OCI-LY3 (cell line): ENCODE measurements around the gene TMEM255B.

Experiments
- H2AFZ ChIP-seq: fragments of 200-600, 300-600 bp; shearing (Covaris generic); 2 replicates; pipeline ENCODE4 v1.6.0; 2014; ENCODE audit warnings: antibody characterized with exemption, low read depth, low read length
- H3K27ac ChIP-seq: fragments of 200-600, 300-600 bp; sonication (generic); 2 replicates; pipeline ENCODE4 v1.5.1; 2014; ENCODE audit warnings: mild to moderate bottlenecking, low read length, moderate library complexity, mixed read lengths
- H3K27me3 ChIP-seq: fragments of 200-600, 300-600 bp; sonication (generic); 2 replicates; pipeline ENCODE4 v1.6.1; 2014; ENCODE audit warnings: low read depth, low read length, mixed read lengths
- H3K36me3 ChIP-seq: fragments of 200-600, 300-600 bp; sonication (generic); replicated peaks from 2 replicates; pipeline ENCODE3; 2014; ENCODE audit warnings: low read depth, low read length, mixed read lengths
- H3K4me1 ChIP-seq: fragments of 300-600, 200-600 bp; sonication (generic); 2 replicates; pipeline ENCODE4 v1.6.1; 2014; ENCODE audit warnings: low read length, mixed read lengths
- H3K4me2 ChIP-seq: fragments of 200-600, 300-600 bp; sonication (generic); 2 replicates; pipeline ENCODE4 v1.6.1; 2014; ENCODE audit warnings: low read length, mixed read lengths
- H3K4me3 ChIP-seq: fragments of 300-600, 200-600 bp; sonication (generic); 2 replicates; pipeline ENCODE4 v1.5.1; 2014; ENCODE audit warnings: antibody characterized with exemption, mild to moderate bottlenecking, low read length, moderate library complexity
- H3K79me2 ChIP-seq: fragments of 300-600, 200-600 bp; shearing (Covaris generic); 2 replicates; pipeline ENCODE4 v1.6.1; 2014; ENCODE audit warnings: mild to moderate bottlenecking, low read length, mixed read lengths
- H3K9ac ChIP-seq: fragments of 300-600, 200-600 bp; shearing (Covaris generic); 2 replicates; pipeline ENCODE4 v1.6.0; 2014; ENCODE audit warnings: mild to moderate bottlenecking, low read length, moderate library complexity
- H3K9me3 ChIP-seq: fragments of 200-600, 300-600 bp; shearing (Covaris generic); 2 replicates; pipeline ENCODE4 v1.6.1; 2014; ENCODE audit warnings: low read length, mixed read lengths; ENCODE audit not compliant: insufficient read depth
- H4K20me1 ChIP-seq: fragments of 200-600, 300-600 bp; sonication (generic); 2 replicates; pipeline ENCODE4 v1.6.1; 2016; ENCODE audit warnings: low read length, mixed read lengths; ENCODE audit not compliant: insufficient read depth
- CTCF ChIP-seq: fragments of 200-600, 300-600 bp; sonication (generic); IDR thresholded peaks from 2 replicates; pipeline ENCODE4 v1.5.1; 2014; ENCODE audit warnings: antibody characterized with exemption, low read length, low read depth
- EZH2phosphoT487 ChIP-seq: fragments of 200-600 bp; shearing (Covaris generic); IDR thresholded peaks from 2 replicates; pipeline ENCODE4 v1.6.1; 2018; ENCODE audit warnings: antibody characterized with exemption, mixed run types, low read depth

Gene TMEM255B

GRCh38 chr13:113855012-113855921 is 96.2 kb downstream of the TMEM255B start:
- Histone ChIP-seq H3K4me3 (no peak overlapping the region), H3K9me3 (no peaks in the 10 kb centered on the region; the same call in 1 of the 2 replicates), H3K4me2 (no peak overlapping the region), H3K79me2 (no peaks in the 10 kb centered on the region), H3K36me3 (no peaks in the 10 kb centered on the region), H3K9ac (no peak overlapping the region), H4K20me1 (no peaks in the 10 kb centered on the region), H3K27me3 (peaks cover 5% of the 10 kb centered on the region; the same call in 1 of the 2 replicates), H2AFZ (no peak overlapping the region), H3K4me1 (no peaks in the 10 kb centered on the region), H3K27ac (no peak overlapping the region)
- no peak for TF ChIP-seq EZH2phosphoT487
- no peak for TF ChIP-seq CTCF

DNA sequence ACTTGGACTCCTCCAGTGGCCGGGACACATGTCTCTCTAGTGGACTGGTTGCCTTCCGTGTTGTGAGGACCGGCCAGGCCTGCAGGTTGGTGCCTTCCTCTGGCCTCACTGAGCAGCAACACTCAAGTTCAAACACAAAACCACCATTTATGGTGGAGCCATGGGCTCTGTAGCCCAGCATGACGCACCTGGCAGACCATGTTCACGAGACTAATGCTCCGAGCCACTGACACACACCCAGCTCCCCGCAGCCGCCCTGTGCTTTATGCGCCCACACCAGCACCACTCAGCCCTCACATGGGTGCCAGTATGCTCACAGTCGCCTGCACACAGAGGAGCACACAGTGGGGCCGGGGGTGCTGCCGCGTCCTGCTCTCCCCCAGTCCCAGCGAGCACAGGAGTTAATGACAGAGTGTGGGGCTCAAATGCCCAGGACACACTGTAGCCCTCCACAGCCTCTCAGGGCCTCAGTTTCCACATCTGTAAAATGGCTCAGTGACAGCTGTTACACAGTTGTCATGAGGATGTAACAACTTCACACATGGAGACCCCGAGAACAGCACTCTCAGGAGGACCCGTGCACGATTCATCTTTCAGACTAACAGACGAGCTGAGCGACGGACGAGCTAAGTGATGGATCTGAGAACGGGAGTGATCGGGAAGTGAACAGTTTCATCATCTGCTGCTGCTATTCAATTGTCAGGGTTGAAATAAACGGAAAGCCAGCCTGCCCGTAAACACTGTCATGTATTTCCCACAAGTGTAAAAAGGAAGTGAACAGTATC is 97.1 kb downstream of the TMEM255B start:
- Histone ChIP-seq H3K4me3 (no peak overlapping the region), H3K36me3 (no peaks in the 10 kb centered on the region), H3K27ac (no peak overlapping the region), H3K4me2 (no peak overlapping the region), H3K79me2 (no peaks in the 10 kb centered on the region), H3K9me3 (no peaks in the 10 kb centered on the region; the same call in 1 of the 2 replicates), H2AFZ (no peak overlapping the region), H3K27me3 (peaks cover 5% of the 10 kb centered on the region; the same call in 1 of the 2 replicates), H3K4me1 (no peaks in the 10 kb centered on the region), H3K9ac (no peak overlapping the region), H4K20me1 (no peaks in the 10 kb centered on the region)
- no peak for TF ChIP-seq EZH2phosphoT487
- no peak for TF ChIP-seq CTCF

DNA sequence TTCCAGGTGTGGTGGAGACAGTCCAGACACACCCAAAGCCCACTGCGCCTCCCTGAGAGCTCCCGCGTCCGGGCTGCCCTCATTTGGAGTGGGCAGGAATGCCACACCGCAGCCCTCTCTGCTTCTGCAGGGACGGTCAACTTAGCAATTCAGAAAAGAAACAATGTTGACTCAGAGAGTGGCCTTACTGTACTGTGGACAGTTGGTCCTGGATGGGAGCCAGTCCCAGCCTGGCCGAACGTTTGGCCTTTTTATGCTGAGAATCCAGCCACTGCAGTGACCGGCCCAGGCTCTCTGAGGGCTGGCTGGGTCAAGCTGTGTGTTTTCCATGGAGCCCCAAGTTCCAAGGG is 97.7 kb downstream of the TMEM255B start:
- Histone ChIP-seq H3K27me3 (peaks cover 5% of the 10 kb centered on the region; the same call in 1 of the 2 replicates), H3K4me1 (no peaks in the 10 kb centered on the region), H2AFZ (no peak overlapping the region), H3K4me3 (no peak overlapping the region), H3K9ac (no peak overlapping the region), H4K20me1 (no peaks in the 10 kb centered on the region), H3K27ac (no peak overlapping the region), H3K79me2 (no peaks in the 10 kb centered on the region), H3K9me3 (no peaks in the 10 kb centered on the region; the same call in 1 of the 2 replicates), H3K4me2 (no peak overlapping the region), H3K36me3 (no peaks in the 10 kb centered on the region)
- TF ChIP-seq CTCF (no peak), EZH2phosphoT487 (no peak)
